H1 (cell line): ENCODE results near the gene SNTG2. TPM values are rescaled to one million over a fixed set of nuclear protein-coding genes. Genes with fewer than 3 reads are reported as not detected.
A peak's percentile ranks its signal among the peaks of the same experiment; 100 is the strongest.

Experiments used
- CTCF ChIA-PET: fragments of 300-600 bp; sonication (Branson Sonifier 250); formaldehyde crosslinking; loops from one replicate; lab custom pipeline; 2021; ENCODE audit not compliant: partially characterized antibody; lab: Charles Lee
- POLR2A ChIA-PET: fragments of 300-600 bp; sonication (Branson Sonifier 250); formaldehyde crosslinking; loops from one replicate; lab custom pipeline; 2021; ENCODE audit warnings: inconsistent platforms; ENCODE audit not compliant: partially characterized antibody; lab: Charles Lee
- DNase-seq, 2 experiments: peaks; one replicate each; pipeline versions ENCODE4 v3.0.0 to v3.0.0-alpha.2; 2010 to 2022; ENCODE audit warnings: low spot score in 2 of 2, low read depth in 1 of 2, mixed read lengths in 1 of 2
- FAIRE-seq: peaks from 2 replicates; lab custom pipeline; 2011; peaks lifted over from hg19 to GRCh38; lab: Jason Lieb, UNC
- H2AFZ ChIP-seq: 2 replicates; pipeline ENCODE4 v1.8.1; 2012; ENCODE audit warnings: low read length, inconsistent platforms
- H2AK5ac ChIP-seq: 2 replicates; pipeline ENCODE4 v1.6.1; 2013; ENCODE audit warnings: low read depth, low read length
- H2BK120ac ChIP-seq: replicated peaks from 2 replicates; pipeline ENCODE3; 2013; ENCODE audit warnings: low read depth, low read length, inconsistent platforms
- H2BK12ac ChIP-seq: 2 replicates; pipeline ENCODE4 v1.6.1; 2013; ENCODE audit warnings: low read depth, low read length
- H2BK15ac ChIP-seq: 2 replicates; pipeline ENCODE4 v1.6.1; 2013; ENCODE audit warnings: low read length
- H2BK20ac ChIP-seq: 2 replicates; pipeline ENCODE4 v1.6.1; 2013; ENCODE audit warnings: low read length
- H2BK5ac ChIP-seq: 2 replicates; pipeline ENCODE4 v1.6.1; 2013; ENCODE audit warnings: low read depth, low read length
- H3K14ac ChIP-seq: 2 replicates; pipeline ENCODE4 v1.6.1; 2013; ENCODE audit warnings: inconsistent platforms; ENCODE audit not compliant: insufficient read length
- H3K18ac ChIP-seq: 2 replicates; pipeline ENCODE4 v1.6.1; 2013; ENCODE audit warnings: low read length; ENCODE audit errors: extremely low read depth
- H3K23ac ChIP-seq: 2 replicates; pipeline ENCODE4 v1.6.1; 2013; ENCODE audit warnings: inconsistent platforms; ENCODE audit not compliant: insufficient read length
- H3K23me2 ChIP-seq: 2 replicates; pipeline ENCODE4 v1.6.1; 2013; ENCODE audit warnings: low read depth, low read length
- H3K27ac ChIP-seq: 2 replicates; pipeline ENCODE4 v1.6.1; 2011; ENCODE audit warnings: low read depth, low read length, inconsistent platforms
- H3K27me3 ChIP-seq, 4 experiments: replicated peaks in 1 of 4; 1 replicate in 1 of 4; 2 replicates in 3 of 4; pipeline versions ENCODE4 v1.6.1 to v1.8.1; 2011 to 2013; ENCODE audit warnings: low read length in 3 of 4, mild to moderate bottlenecking in 3 of 4, inconsistent platforms in 2 of 4, mixed read lengths in 2 of 4, moderate library complexity in 1 of 4; ENCODE audit not compliant: control insufficient read depth in 3 of 4, insufficient read depth in 3 of 4; ENCODE audit errors: extremely low read depth in 1 of 4
- H3K36me3 ChIP-seq, 4 experiments: 2 replicates each; pipeline versions ENCODE4 v1.6.1 to v1.8.1; 2011 to 2013; ENCODE audit warnings: mild to moderate bottlenecking in 4 of 4, low read length in 3 of 4, moderate library complexity in 2 of 4, control low read depth in 1 of 4, inconsistent platforms in 1 of 4; ENCODE audit not compliant: insufficient read depth in 4 of 4, control insufficient read depth in 2 of 4
- H3K4ac ChIP-seq: replicated peaks from 2 replicates; pipeline ENCODE3; 2013; ENCODE audit warnings: low read length, low read depth, mixed read lengths, inconsistent platforms; ENCODE audit not compliant: insufficient read length
- H3K4me1 ChIP-seq, 4 experiments: replicated peaks in 1 of 4; 1 replicate in 1 of 4; 2 replicates in 3 of 4; pipeline versions ENCODE4 v1.6.1 to v1.8.1; 2011 to 2013; ENCODE audit warnings: low read length in 3 of 4, inconsistent platforms in 2 of 4, mixed read lengths in 1 of 4; ENCODE audit not compliant: insufficient read depth in 4 of 4, control insufficient read depth in 3 of 4
- H3K4me2 ChIP-seq, 2 experiments: 2 replicates each; pipeline versions ENCODE4 v1.6.1 to v1.8.1; 2011 to 2013; ENCODE audit warnings: low read depth in 2 of 2, low read length in 2 of 2, control low read depth in 1 of 2, inconsistent platforms in 1 of 2, mild to moderate bottlenecking in 1 of 2; ENCODE audit not compliant: insufficient read depth in 1 of 2
- H3K4me3 ChIP-seq, 4 experiments: fragments of 200-600, 300-600 bp in 1 of 4; sonication (generic), shearing (Covaris generic), sonication (Bioruptor Twin) in 1 of 4; 2 replicates each; pipeline versions ENCODE4 v1.5.1 to v1.8.1; 2011 to 2016; ENCODE audit warnings: low read length in 4 of 4, low read depth in 3 of 4, control low read depth in 2 of 4, inconsistent platforms in 2 of 4, mild to moderate bottlenecking in 2 of 4, mixed read lengths in 1 of 4, moderate library complexity in 1 of 4; ENCODE audit not compliant: insufficient read depth in 2 of 4; ENCODE audit errors: extremely low read depth in 1 of 4
- H3K56ac ChIP-seq: replicated peaks from 2 replicates; pipeline ENCODE3; 2013; ENCODE audit warnings: low read depth, mild to moderate bottlenecking, mixed read lengths, low read length, inconsistent platforms; ENCODE audit not compliant: insufficient read length
- H3K79me1 ChIP-seq: 2 replicates; pipeline ENCODE4 v1.6.1; 2013; ENCODE audit warnings: low read depth, low read length, control low read depth
- H3K79me2 ChIP-seq, 2 experiments: 2 replicates each; pipeline versions ENCODE4 v1.6.1 to v1.8.1; 2012 to 2013; ENCODE audit warnings: low read length in 2 of 2, mild to moderate bottlenecking in 2 of 2, inconsistent platforms in 1 of 2; ENCODE audit not compliant: insufficient read depth in 2 of 2, control insufficient read depth in 1 of 2
- H3K9ac ChIP-seq, 4 experiments: replicated peaks in 1 of 4; 1 replicate in 1 of 4; 2 replicates in 3 of 4; pipeline versions ENCODE4 v1.6.1 to v1.8.1; 2011 to 2013; ENCODE audit warnings: low read depth in 3 of 4, low read length in 3 of 4, control low read depth in 2 of 4, mild to moderate bottlenecking in 2 of 4, moderate library complexity in 2 of 4, inconsistent platforms in 1 of 4; ENCODE audit errors: extremely low read depth in 1 of 4
- H3K9me3 ChIP-seq, 2 experiments: 2 replicates each; pipeline versions ENCODE4 v1.6.1 to v1.8.1; 2012 to 2013; ENCODE audit warnings: mild to moderate bottlenecking in 2 of 2, moderate library complexity in 2 of 2, control low read depth in 1 of 2, inconsistent platforms in 1 of 2, low read depth in 1 of 2, low read length in 1 of 2, mixed read lengths in 1 of 2; ENCODE audit not compliant: insufficient read depth in 2 of 2
- H4K20me1 ChIP-seq, 2 experiments: replicated peaks in 1 of 2; 2 replicates each; pipeline versions ENCODE3 to v1.8.1; 2011 to 2013; ENCODE audit warnings: inconsistent platforms in 2 of 2, low read length in 2 of 2, mild to moderate bottlenecking in 1 of 2; ENCODE audit not compliant: insufficient read depth in 2 of 2, control insufficient read depth in 1 of 2
- H4K5ac ChIP-seq: 2 replicates; pipeline ENCODE4 v1.6.1; 2013; ENCODE audit warnings: low read length, low read depth, mixed read lengths, inconsistent platforms; ENCODE audit not compliant: insufficient read length
- H4K8ac ChIP-seq: 2 replicates; pipeline ENCODE4 v1.8.0; 2013; ENCODE audit warnings: mild to moderate bottlenecking, moderate library complexity, low read length, inconsistent platforms; ENCODE audit not compliant: insufficient read depth; ENCODE audit errors: extremely low read depth
- H4K91ac ChIP-seq: replicated peaks from 2 replicates; pipeline ENCODE3; 2013; ENCODE audit warnings: low read length, mixed read lengths, inconsistent platforms; ENCODE audit not compliant: insufficient read length
- BRCA1 ChIP-seq: IDR thresholded peaks from 2 replicates; pipeline ENCODE4 v1.6.1; 2012; ENCODE audit warnings: low read depth, low read length, improper control_type of control experiment
- CTBP2 ChIP-seq: IDR thresholded peaks from 2 replicates; pipeline ENCODE4 v1.7.0; 2011; ENCODE audit warnings: borderline replicate concordance, mild to moderate bottlenecking, moderate library complexity, mixed read lengths, low read length; ENCODE audit not compliant: insufficient read depth, insufficient read length
- HDAC2 ChIP-seq, 2 experiments: fragments of 300-600 bp in 1 of 2; sonication (generic) in 1 of 2; IDR thresholded peaks; 2 replicates each; pipeline ENCODE4 v1.6.1; 2011 to 2012; ENCODE audit warnings: low read depth in 2 of 2, low read length in 2 of 2, mild to moderate bottlenecking in 2 of 2, moderate library complexity in 2 of 2, borderline replicate concordance in 1 of 2, inconsistent platforms in 1 of 2
- KDM4A ChIP-seq: IDR thresholded peaks from one replicate; pipeline ENCODE4 v1.7.1; 2012; ENCODE audit warnings: low read depth, mild to moderate bottlenecking, moderate library complexity, low read length, inconsistent platforms; ENCODE audit not compliant: severe bottlenecking
- NANOG ChIP-seq: IDR thresholded peaks from 2 replicates; pipeline ENCODE4 v1.6.1; 2011; ENCODE audit warnings: low read length, low read depth, mild to moderate bottlenecking, inconsistent platforms; ENCODE audit not compliant: insufficient read depth, poor library complexity, severe bottlenecking
- TBP ChIP-seq: IDR thresholded peaks from 2 replicates; pipeline ENCODE4 v1.6.1; 2011; ENCODE audit warnings: low read depth, low read length, improper control_type of control experiment
- WGBS, 2 experiments: shearing (Covaris generic) in 1 of 2; methylation state at CpG; one replicate each; pipeline versions ENCODE4 v1.1.6 to v1.1.7; 2013 to 2015; ENCODE audit warnings: low lambda C conversion rate in 2 of 2, mixed read lengths in 2 of 2, inconsistent platforms in 1 of 2, low coverage in 1 of 2, missing lambda C conversion rate in 1 of 2; ENCODE audit not compliant: insufficient replicate concordance in 2 of 2, insufficient coverage in 1 of 2, insufficient read length in 1 of 2; ENCODE audit errors: extremely low coverage in 1 of 2, missing lambda C conversion rate in 1 of 2; 5-methylcytosine and 5-hydroxymethylcytosine counted together
- polyA plus RNA-seq, 7 experiments: library from polyadenylated mRNA; depleted of rRNA in 3 of 7; stranded (reverse) in 5 of 7; unstranded in 2 of 7; fragments of >200 nt in 5 of 7; fragments of 200-250 nt in 2 of 7; gene quantifications; 1 replicate in 5 of 7; 2 replicates in 1 of 7; 4 replicates in 1 of 7; pipeline versions ENCODE4 v1.2.1 to v1.2.3, GENCODE V29; 2011 to 2013; ENCODE audit warnings: missing spikeins in 2 of 7, mixed read lengths in 2 of 7
- total RNA-seq: library from RNA; stranded (reverse); fragmentation: NEBNext Ultra II Directional; extraction: Animal tissue kit (Norgen Biotek cat#: 25700); gene quantifications from 2 replicates; pipeline ENCODE4 v1.2.1, GENCODE V29; 2021
- TF ChIP-seq, protein P1 (sequence below): IDR thresholded peaks from 2 replicates; pipeline ENCODE4 v1.6.1; 2011; ENCODE audit warnings: low read depth, mild to moderate bottlenecking, low read length; ENCODE audit not compliant: insufficient read depth
- TF ChIP-seq, protein P2 (sequence below): IDR thresholded peaks from 2 replicates; pipeline ENCODE4 v1.6.1; 2012; ENCODE audit warnings: inconsistent platforms

The SNTG2 gene
- total and polyA plus RNA-seq, 2 of the 8 experiments (the other 6 are each of a cell fraction or from before 2014, with no cell fraction given), result 6.6 to 18.1 TPM

GRCh38 chr2:1136846-1137245 is 186.2 kb downstream of the SNTG2 start:
- Histone ChIP-seq H3K79me2 (no peaks in the 10 kb centered on the region), H3K4me3 (no peak overlapping the region), H3K56ac (no peak overlapping the region), H4K5ac (no peak overlapping the region), H3K14ac (no peak overlapping the region), H4K91ac (no peak overlapping the region), H3K4ac (no peak overlapping the region), H2BK120ac (no peak overlapping the region)
- TF ChIP-seq NANOG (no peak), BRCA1 (no peak), KDM4A (no peak), CTBP2 (no peak), TBP (no peak), HDAC2 (IDR thresholded peaks at IDR 0.05; ENCODE audit: borderline replicate concordance in 1 of 2, low read depth in 2 of 2, low read length in 2 of 2) (no peak)
- TF ChIP-seq, protein P1, sequence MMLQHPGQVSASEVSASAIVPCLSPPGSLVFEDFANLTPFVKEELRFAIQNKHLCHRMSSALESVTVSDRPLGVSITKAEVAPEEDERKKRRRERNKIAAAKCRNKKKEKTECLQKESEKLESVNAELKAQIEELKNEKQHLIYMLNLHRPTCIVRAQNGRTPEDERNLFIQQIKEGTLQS, result no peak
- TF ChIP-seq, protein P2, sequence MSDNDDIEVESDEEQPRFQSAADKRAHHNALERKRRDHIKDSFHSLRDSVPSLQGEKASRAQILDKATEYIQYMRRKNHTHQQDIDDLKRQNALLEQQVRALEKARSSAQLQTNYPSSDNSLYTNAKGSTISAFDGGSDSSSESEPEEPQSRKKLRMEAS, result no peak
- TF ChIP-seq, all 59 proteins: peak for 0
- no peaks in the 10 kb centered on the region for H3K27me3 ChIP-seq
- H3K9me3 ChIP-seq, result no peaks in the 10 kb centered on the region
- H2BK12ac ChIP-seq, result no peak overlapping the region
- 94% methylated on average over 7 of the region's 7 CpGs; no CpG with 5 or more reads in 1 of the 2 experiments for WGBS, 2 experiments
- no peak for FAIRE-seq
- no peak for DNase-seq
- ChIA-PET POLR2A (no interaction called here), CTCF (interaction anchor here (0.7 to 2.1 kb wide), 9 partner anchors 12 to 463 kb away, joined by 3 to 7 read pairs (median 3); no protein-coding TSS in a partner anchor)
- no peak overlapping the region for H4K8ac ChIP-seq
- H2BK20ac ChIP-seq, result peak overlapping the region; percentile 48; the same call in 1 of the 2 replicates
- no peak overlapping the region for H2BK5ac ChIP-seq
- H3K79me1 ChIP-seq, result no peaks in the 10 kb centered on the region; the same call in 1 of the 2 replicates
- no peak overlapping the region for H3K18ac ChIP-seq
- no peak overlapping the region for H3K27ac ChIP-seq
- H3K4me1 ChIP-seq, result no peaks in the 10 kb centered on the region
- H4K20me1 ChIP-seq, result peaks cover 0 to 3% of the 10 kb centered on the region in 2 experiments
- no peak overlapping the region for H2AFZ ChIP-seq
- no peak overlapping the region for H3K9ac ChIP-seq
- H3K23me2 ChIP-seq, result no peaks in the 10 kb centered on the region; the same call in 1 of the 2 replicates
- no peak overlapping the region for H3K4me2 ChIP-seq
- no peaks in the 10 kb centered on the region; a peak in 2 of 8 replicates for H3K36me3 ChIP-seq
- no peak overlapping the region for H3K23ac ChIP-seq
- peak overlapping the region; percentile 76; the same call in 1 of the 2 replicates for H2AK5ac ChIP-seq
- H2BK15ac ChIP-seq, result no peak overlapping the region
